RWPE1 (cell line): ENCODE data around the gene STC2.

Experiments
- CTCF ChIA-PET: fragments of 350-600 bp; sonication (Branson Sonifier 250); formaldehyde crosslinking; extraction: SDS; loops from one replicate; lab custom pipeline; 2021; lab: Yijun Ruan, JAX
- POLR2A ChIA-PET: fragments of 400-600 bp; formaldehyde crosslinking; extraction: SDS; loops from one replicate; lab custom pipeline; 2020; ENCODE audit warnings: antibody characterized with exemption; ENCODE audit not compliant: low non-redundant PET; lab: Yijun Ruan, JAX
- DNase-seq: peaks from one replicate; pipeline ENCODE4 v3.0.0; 2012; ENCODE audit warnings: low spot score
- H3K27ac ChIP-seq: fragments of 450-650 bp; 2 replicates; pipeline ENCODE4 v1.5.1; 2017
- CTCF ChIP-seq: fragments of 450-650 bp; conservative IDR thresholded peaks from 2 replicates; pipeline ENCODE4 v1.5.1; 2017; ENCODE audit warnings: low read depth, mild to moderate bottlenecking

STC2 gene

GRCh38 chr5:173279166-173279565 is 49.0 kb downstream of the STC2 start:
- CTCF ChIA-PET = interaction anchor here (1.1 kb wide), 1 partner anchor 14 kb away, joined by 4 read pairs; no protein-coding TSS in a partner anchor
- no peak for TF ChIP-seq CTCF
- H3K27ac ChIP-seq = no peak overlapping the region
- POLR2A ChIA-PET = interaction anchor here (0.5 kb wide), 1 partner anchor 23 kb away, joined by 3 read pairs; no protein-coding TSS in a partner anchor
- no peak for DNase-seq

DNA sequence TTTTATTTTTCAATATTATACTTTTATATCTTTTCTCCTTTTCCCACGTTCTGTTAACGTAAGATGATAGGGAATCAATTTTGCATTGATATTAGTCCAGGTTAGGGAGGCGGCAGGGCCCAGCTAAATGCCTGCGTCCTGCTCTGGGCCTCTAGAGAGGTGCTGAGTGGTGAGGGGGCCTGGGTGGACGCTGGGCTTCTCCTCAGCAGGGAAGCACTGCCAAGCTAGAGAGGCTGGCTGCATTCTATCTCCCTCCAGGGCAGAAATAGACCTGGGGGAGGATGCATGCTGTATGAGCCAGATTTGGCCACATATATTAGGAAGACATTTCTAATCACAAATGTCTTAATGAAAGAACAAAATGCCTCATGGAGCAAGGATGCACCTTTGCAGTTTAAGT is 49.6 kb downstream of the STC2 start:
- no peak for DNase-seq
- POLR2A ChIA-PET = no interaction called here
- CTCF ChIA-PET = interaction anchor here (0.6 to 1.1 kb wide), 2 partner anchors 15 to 131 kb away, joined by 3 to 4 read pairs; no protein-coding TSS in a partner anchor
- H3K27ac ChIP-seq = no peak overlapping the region
- no peak for TF ChIP-seq CTCF

DNA sequence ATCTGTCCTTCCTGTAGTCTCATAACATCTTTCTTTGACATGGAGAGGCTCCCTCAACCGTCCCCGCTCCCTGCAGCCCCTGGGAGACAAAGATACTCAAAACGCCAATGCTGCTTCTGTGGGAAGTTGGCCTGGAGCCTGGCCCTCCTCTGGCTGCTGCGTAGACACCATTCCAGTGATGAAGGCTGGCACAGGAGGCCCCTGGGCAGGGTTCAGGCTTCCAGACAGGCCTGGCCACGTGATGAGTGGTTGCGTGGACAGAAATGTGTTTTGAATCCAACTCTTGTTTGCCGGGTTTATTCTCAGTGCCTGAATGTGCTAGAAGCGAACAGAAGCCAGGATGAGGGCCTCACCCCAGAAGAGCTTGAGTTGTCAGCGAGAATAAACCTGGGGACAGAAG is 50.0 kb downstream of the STC2 start:
- DNase-seq = no peak
- ChIA-PET POLR2A (no interaction called here), CTCF (interaction anchor here (0.6 kb wide), 1 partner anchor 130 kb away, joined by 3 read pairs; no protein-coding TSS in a partner anchor)
- no peak for TF ChIP-seq CTCF
- H3K27ac ChIP-seq = no peak overlapping the region

- no peak overlapping the region for H3K27ac ChIP-seq
- ChIA-PET POLR2A (interaction anchor here (0.6 kb wide), 1 partner anchor 115 kb away, joined by 5 read pairs; no protein-coding TSS in a partner anchor), CTCF (interaction anchor here (0.6 to 0.7 kb wide), 3 partner anchors 13 to 295 kb away, joined by 3 to 5 read pairs (median 3); no protein-coding TSS in a partner anchor)
- TF ChIP-seq CTCF = no peak
- DNase-seq = no peak
These were observed 53.4 kb downstream of the STC2 start for GRCh38 chr5:173274771-173275170.

DNA sequence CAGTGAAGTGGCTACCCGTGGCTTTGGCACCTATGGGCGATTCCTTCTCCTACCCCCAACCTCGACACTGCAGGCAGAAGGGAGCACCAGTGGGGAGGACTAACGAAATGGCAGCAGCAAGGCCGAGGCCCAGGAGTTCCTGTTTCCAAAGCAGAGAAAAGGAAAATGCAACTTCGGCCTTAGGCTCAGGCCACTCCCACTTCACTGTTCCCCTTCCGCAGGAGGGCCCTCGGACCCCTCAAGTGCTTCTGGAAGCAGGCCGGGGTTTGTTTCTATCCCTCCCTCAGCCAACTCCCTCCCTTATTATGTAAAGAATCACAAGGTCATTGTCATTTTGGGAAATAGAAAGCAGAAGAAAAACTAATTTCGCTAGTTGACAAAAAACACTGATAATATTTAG is 56.8 kb downstream of the STC2 start:
- DNase-seq = no peak
- CTCF ChIA-PET = no interaction called here
- H3K27ac ChIP-seq = no peak overlapping the region
- POLR2A ChIA-PET = no interaction called here
- TF ChIP-seq CTCF = no peak

DNA sequence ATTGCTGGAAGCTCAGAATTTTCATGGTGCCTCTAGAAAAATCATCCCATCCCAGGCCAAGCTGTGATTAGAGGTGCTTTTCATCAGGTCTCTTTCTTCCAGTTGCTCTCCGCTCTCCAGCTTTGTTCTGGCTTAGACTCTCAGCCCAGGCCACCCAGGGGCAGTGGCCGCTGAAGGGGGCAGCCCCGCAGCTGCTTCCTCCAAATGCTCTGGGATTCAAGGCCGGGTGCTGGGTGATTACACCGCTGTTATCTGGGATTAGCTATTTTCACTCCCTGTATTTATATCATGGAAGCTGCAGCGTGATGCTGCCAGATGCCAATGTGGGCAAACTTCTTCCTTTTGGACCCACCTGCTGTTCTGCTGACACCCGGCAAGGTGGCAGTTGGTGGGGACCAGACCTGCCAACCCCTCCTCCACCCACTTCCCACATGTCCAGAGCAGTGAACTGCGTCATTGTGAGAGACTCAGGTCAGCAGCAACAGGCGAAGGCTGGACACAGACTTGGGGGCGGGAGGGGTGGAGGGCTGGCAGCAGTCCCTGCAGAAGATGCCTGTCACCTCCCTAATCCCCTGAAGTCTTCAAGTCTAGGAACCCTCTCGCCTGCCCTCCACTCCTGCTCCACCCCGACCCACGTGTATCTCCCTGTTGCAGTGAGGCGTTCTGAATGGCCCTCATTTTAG is 59.3 kb downstream of the STC2 start:
- CTCF ChIA-PET = interaction anchor here (0.6 kb wide), 2 partner anchors 118 to 1946 kb away, joined by 3 read pairs; no protein-coding TSS in a partner anchor

More for the DNA sequence above, 59.3 kb downstream of the STC2 start:
- POLR2A ChIA-PET = interaction anchor here (0.5 kb wide), 1 partner anchor 1157 kb away, joined by 3 read pairs; no protein-coding TSS in a partner anchor
- no peak overlapping the region for H3K27ac ChIP-seq
- no peak for TF ChIP-seq CTCF
- no peak for DNase-seq
